Metanephros (tissue), 1 donor: Measurements from ENCODE around the gene PDE6H. TPM values are rescaled to one million over a fixed set of nuclear protein-coding genes. Genes with fewer than 3 reads are reported as not detected.

ENCODE experiments used
- total RNA-seq: library from RNA; depleted of rRNA; stranded (reverse); fragments of >200 nt; gene quantifications from one replicate; pipeline ENCODE4 v1.2.3, GENCODE V29; 2014

The PDE6H gene
- not detected for total RNA-seq

DNA sequence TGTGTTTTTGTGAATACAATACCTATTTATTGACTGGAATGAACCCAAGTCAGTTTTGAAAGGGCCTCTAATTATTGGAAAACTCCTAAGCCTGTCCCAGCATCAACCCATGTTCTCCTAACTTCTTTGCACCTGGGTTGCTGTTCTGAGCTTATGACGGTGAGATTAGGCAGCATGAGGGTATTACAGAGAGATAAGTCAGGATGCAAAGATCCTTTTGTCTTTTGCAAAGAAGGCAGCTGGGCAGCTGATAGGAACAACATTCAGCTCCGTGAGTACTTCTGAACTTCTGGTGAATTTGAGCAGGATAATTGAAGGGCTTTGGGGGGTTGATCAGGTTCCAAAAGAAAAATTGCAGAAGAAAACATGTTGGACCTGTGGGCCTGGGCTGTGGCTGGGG, at the start of gene PDE6H:
Gene PDE6H, plus strand, starts transcription at position 227 of the 400 bp plus-strand sequence. CDS start 4,971 bp downstream, outside the sequence.

GRCh38 chr12:14938301-14938700, 34.5 kb upstream of the PDE6H start, which contains the start of gene ERP27:
TSS of gene ERP27 (minus strand) at chr12:14938537. CDS start at chr12:14938508, 29 bp downstream.

DNA sequence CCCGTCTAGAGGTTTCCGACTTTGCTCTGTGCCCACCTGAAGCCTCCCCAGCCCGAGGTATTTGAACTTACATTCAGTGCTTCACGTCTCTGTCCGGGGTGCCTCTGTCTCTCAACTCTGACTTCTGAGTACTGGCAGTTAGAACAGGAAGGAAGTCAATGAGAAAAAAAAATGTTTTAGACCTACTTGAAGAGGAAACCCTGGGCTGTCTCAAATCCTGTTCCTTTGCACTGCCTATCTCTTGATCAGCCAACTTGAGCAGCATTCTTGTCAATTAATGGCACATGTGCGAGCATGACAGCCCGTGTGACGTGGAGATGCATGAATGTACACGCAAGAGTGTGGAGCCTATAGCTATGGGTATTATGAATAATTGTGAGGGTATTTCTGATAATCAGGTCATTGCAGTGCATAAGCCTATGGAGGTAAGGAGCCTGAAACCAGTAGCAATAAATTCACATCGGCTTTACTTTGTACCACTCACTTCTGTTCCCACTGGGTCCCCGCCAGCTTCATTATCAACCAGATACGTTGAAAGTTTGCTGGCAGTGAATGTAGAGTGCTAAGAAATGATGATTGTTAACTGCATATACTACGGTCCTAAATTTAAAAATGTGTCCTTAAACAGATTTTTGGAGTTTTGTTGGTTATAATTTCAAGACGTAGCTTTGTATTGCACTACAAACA, 11.2 kb upstream of the PDE6H start, which contains the start of gene ARHGDIB:
Gene ARHGDIB, minus strand, starts transcription at position 136 of the 687 bp plus-strand sequence. CDS start 10,889 bp downstream, outside the sequence.

Other genes starting within 250 kb of the PDE6H start
- 28.4 TPM for gene WBP11, start 169.6 kb upstream of the PDE6H start, total RNA-seq
- gene C12orf60, start 169.4 kb upstream of the PDE6H start, total RNA-seq = 2.7 TPM
- 3.3 TPM for gene SMCO3, start 158.9 kb upstream of the PDE6H start, total RNA-seq
- gene ART4, start 129.5 kb upstream of the PDE6H start, total RNA-seq = 2.7 TPM
- gene MGP, start 87.2 kb upstream of the PDE6H start, total RNA-seq = 54.7 TPM
- gene ERP27, start 34.5 kb upstream of the PDE6H start, total RNA-seq = 14.0 TPM
- gene ARHGDIB, start 11.4 kb upstream of the PDE6H start, total RNA-seq = 40.1 TPM
- gene RERG, start 248.4 kb downstream of the PDE6H start, total RNA-seq = 40.5 TPM